ENCODE data around the gene FZD10. TPM values are rescaled to one million over a fixed set of nuclear protein-coding genes. Genes with fewer than 3 reads are reported as not detected.

Gene FZD10
- total RNA-seq, 1 donor = not detected

- peak; percentile 80 for DNase-seq (ENCODE audit: insufficient read length, low spot score, missing footprints)
- H3K4me2 ChIP-seq (ENCODE audit: insufficient read depth, low read length) = no peak overlapping the region
- H3K36me3 ChIP-seq (ENCODE audit: insufficient read depth, low read length) = no peaks in the 10 kb centered on the region
- H3K9me3 ChIP-seq (ENCODE audit: low read depth, low read length) = no peaks in the 10 kb centered on the region
- H3K27me3 ChIP-seq (ENCODE audit: insufficient read depth, low read length) = peaks cover 13% of the 10 kb centered on the region
- H2AFZ ChIP-seq (ENCODE audit: low read length) = no peak overlapping the region
- H3K27ac ChIP-seq (ENCODE audit: low read depth, low read length) = no peak overlapping the region
- TF ChIP-seq CTCF (IDR thresholded peaks at IDR 0.05; ENCODE audit: extremely low read depth, low read depth, low read length) = no peak
- no peaks in the 10 kb centered on the region for H3K79me2 ChIP-seq (ENCODE audit: insufficient read depth, low read length)
- H4K20me1 ChIP-seq (ENCODE audit: insufficient read depth, low read length) = no peaks in the 10 kb centered on the region
- H3K4me3 ChIP-seq (ENCODE audit: insufficient read depth, low read length) = no peak overlapping the region
- H3K4me1 ChIP-seq (ENCODE audit: insufficient read depth, low read length) = no peaks in the 10 kb centered on the region
Measured at GRCh38 chr12:130163461-130164215, 1.4 kb downstream of the FZD10 start.

- no peaks in the 10 kb centered on the region for H3K36me3 ChIP-seq (ENCODE audit: insufficient read depth, low read length)
- H3K4me3 ChIP-seq (ENCODE audit: insufficient read depth, low read length) = no peak overlapping the region
- H3K27ac ChIP-seq (ENCODE audit: low read depth, low read length) = no peak overlapping the region
- H2AFZ ChIP-seq (ENCODE audit: low read length) = no peak overlapping the region
- no peak overlapping the region for H3K4me2 ChIP-seq (ENCODE audit: insufficient read depth, low read length)
- H3K79me2 ChIP-seq (ENCODE audit: insufficient read depth, low read length) = no peaks in the 10 kb centered on the region
- DNase-seq (ENCODE audit: insufficient read length, low spot score, missing footprints) = no peak
- no peaks in the 10 kb centered on the region for H4K20me1 ChIP-seq (ENCODE audit: insufficient read depth, low read length)
- TF ChIP-seq CTCF (IDR thresholded peaks at IDR 0.05; ENCODE audit: extremely low read depth, low read depth, low read length) = no peak
- H3K4me1 ChIP-seq (ENCODE audit: insufficient read depth, low read length) = no peaks in the 10 kb centered on the region
- H3K9me3 ChIP-seq (ENCODE audit: low read depth, low read length) = no peaks in the 10 kb centered on the region
- H3K27me3 ChIP-seq (ENCODE audit: insufficient read depth, low read length) = peaks cover 13% of the 10 kb centered on the region
Measured at GRCh38 chr12:130164216-130164542, 1.9 kb downstream of the FZD10 start.

GRCh38 chr12:130164936-130165335, 2.7 kb downstream of the FZD10 start:
- Histone ChIP-seq H4K20me1 (ENCODE audit: insufficient read depth, low read length) (no peaks in the 10 kb centered on the region), H3K4me3 (ENCODE audit: insufficient read depth, low read length) (no peak overlapping the region), H3K27ac (ENCODE audit: low read depth, low read length) (no peak overlapping the region), H2AFZ (ENCODE audit: low read length) (no peak overlapping the region), H3K79me2 (ENCODE audit: insufficient read depth, low read length) (no peaks in the 10 kb centered on the region), H3K4me1 (ENCODE audit: insufficient read depth, low read length) (no peaks in the 10 kb centered on the region), H3K27me3 (ENCODE audit: insufficient read depth, low read length) (peaks cover 13% of the 10 kb centered on the region), H3K36me3 (ENCODE audit: insufficient read depth, low read length) (no peaks in the 10 kb centered on the region), H3K4me2 (ENCODE audit: insufficient read depth, low read length) (no peak overlapping the region), H3K9me3 (ENCODE audit: low read depth, low read length) (no peaks in the 10 kb centered on the region)
- no peak for DNase-seq (ENCODE audit: insufficient read length, low spot score, missing footprints)
- TF ChIP-seq CTCF (IDR thresholded peaks at IDR 0.05; ENCODE audit: extremely low read depth, low read depth, low read length) = no peak

- no peaks in the 10 kb centered on the region for H3K4me1 ChIP-seq (ENCODE audit: insufficient read depth, low read length)
- H3K79me2 ChIP-seq (ENCODE audit: insufficient read depth, low read length) = no peaks in the 10 kb centered on the region
- DNase-seq (ENCODE audit: insufficient read length, low spot score, missing footprints) = no peak
- no peak for TF ChIP-seq CTCF (IDR thresholded peaks at IDR 0.05; ENCODE audit: extremely low read depth, low read depth, low read length)
- H3K27ac ChIP-seq (ENCODE audit: low read depth, low read length) = no peak overlapping the region
- H3K36me3 ChIP-seq (ENCODE audit: insufficient read depth, low read length) = no peaks in the 10 kb centered on the region
- H3K4me3 ChIP-seq (ENCODE audit: insufficient read depth, low read length) = no peak overlapping the region
- no peak overlapping the region for H3K4me2 ChIP-seq (ENCODE audit: insufficient read depth, low read length)
- H2AFZ ChIP-seq (ENCODE audit: low read length) = no peak overlapping the region
- peaks cover 9% of the 10 kb centered on the region for H3K27me3 ChIP-seq (ENCODE audit: insufficient read depth, low read length)
- H4K20me1 ChIP-seq (ENCODE audit: insufficient read depth, low read length) = no peaks in the 10 kb centered on the region
- H3K9me3 ChIP-seq (ENCODE audit: low read depth, low read length) = no peaks in the 10 kb centered on the region
Measured at GRCh38 chr12:130166306-130166705, 4.0 kb downstream of the FZD10 start.

All from osteoblast (primary cell).